ENCODE data around the gene RAMACL.

RAMACL gene

GRCh38 chr6:166608774-166609173 lies 22.3 kb upstream of the RAMACL start:
- ATAC-seq (ENCODE audit: low read depth) (no peak), DNase-seq (ENCODE audit: low spot score) (no peak)
- H3K27me3 ChIP-seq (ENCODE audit: insufficient read depth, poor library complexity, severe bottlenecking) = no peaks in the 10 kb centered on the region
- H3K36me3 ChIP-seq (ENCODE audit: low read depth) = 0 out of 2 replicates have a peak, but pooled peaks cover 3% of the 10 kb centered on the region
- H3K4me1 ChIP-seq (ENCODE audit: insufficient read depth, poor library complexity, severe bottlenecking) = no peaks in the 10 kb centered on the region
- H3K9me3 ChIP-seq (ENCODE audit: severe bottlenecking) = no peaks in the 10 kb centered on the region
- H3K27ac ChIP-seq (ENCODE audit: poor library complexity, severe bottlenecking) = no peak overlapping the region
- no peak overlapping the region for H3K4me3 ChIP-seq (ENCODE audit: severe bottlenecking)
- no peak for TF ChIP-seq CTCF (IDR thresholded peaks at IDR 0.05; ENCODE audit: poor library complexity, severe bottlenecking)

DNA sequence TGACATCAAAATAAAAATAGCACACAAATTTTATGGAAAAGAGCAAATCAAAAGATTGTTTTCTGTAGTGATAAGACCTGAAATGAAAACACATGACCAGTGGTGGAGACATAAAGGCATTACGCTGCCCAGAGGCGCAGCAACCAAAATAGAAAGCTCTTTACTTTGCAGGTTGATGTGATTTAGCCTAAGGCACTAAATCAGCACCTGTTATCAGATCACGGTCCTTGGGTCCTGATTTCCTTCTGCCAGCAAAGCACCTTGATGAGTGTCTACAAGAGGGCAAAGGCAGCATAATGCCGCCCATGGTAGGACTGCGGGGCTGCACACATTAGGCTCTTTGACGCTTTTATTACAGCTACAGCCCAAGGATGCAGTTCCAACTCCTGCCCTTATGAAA lies 19.3 kb upstream of the RAMACL start:
- no peaks in the 10 kb centered on the region for H3K4me1 ChIP-seq (ENCODE audit: insufficient read depth, poor library complexity, severe bottlenecking)
- no peak for ATAC-seq (ENCODE audit: low read depth)
- H3K4me3 ChIP-seq (ENCODE audit: severe bottlenecking) = no peak overlapping the region
- H3K36me3 ChIP-seq (ENCODE audit: low read depth) = 0 out of 2 replicates have a peak, but pooled peaks cover 3% of the 10 kb centered on the region
- no peak for TF ChIP-seq CTCF (IDR thresholded peaks at IDR 0.05; ENCODE audit: poor library complexity, severe bottlenecking)
- H3K9me3 ChIP-seq (ENCODE audit: severe bottlenecking) = no peaks in the 10 kb centered on the region
- no peak for DNase-seq (ENCODE audit: low spot score)
- H3K27ac ChIP-seq (ENCODE audit: poor library complexity, severe bottlenecking) = no peak overlapping the region
- H3K27me3 ChIP-seq (ENCODE audit: insufficient read depth, poor library complexity, severe bottlenecking) = no peaks in the 10 kb centered on the region

GRCh38 chr6:166604911-166605310 lies 18.4 kb upstream of the RAMACL start:
- DNase-seq (ENCODE audit: low spot score) = no peak
- H3K27me3 ChIP-seq (ENCODE audit: insufficient read depth, poor library complexity, severe bottlenecking) = no peaks in the 10 kb centered on the region
- no peak for ATAC-seq (ENCODE audit: low read depth)
- H3K9me3 ChIP-seq (ENCODE audit: severe bottlenecking) = no peaks in the 10 kb centered on the region
- TF ChIP-seq CTCF (IDR thresholded peaks at IDR 0.05; ENCODE audit: poor library complexity, severe bottlenecking) = no peak
- H3K4me3 ChIP-seq (ENCODE audit: severe bottlenecking) = no peak overlapping the region
- H3K27ac ChIP-seq (ENCODE audit: poor library complexity, severe bottlenecking) = no peak overlapping the region
- 0 out of 2 replicates have a peak, but pooled peaks cover 2% of the 10 kb centered on the region for H3K36me3 ChIP-seq (ENCODE audit: low read depth)
- H3K4me1 ChIP-seq (ENCODE audit: insufficient read depth, poor library complexity, severe bottlenecking) = no peaks in the 10 kb centered on the region

DNA sequence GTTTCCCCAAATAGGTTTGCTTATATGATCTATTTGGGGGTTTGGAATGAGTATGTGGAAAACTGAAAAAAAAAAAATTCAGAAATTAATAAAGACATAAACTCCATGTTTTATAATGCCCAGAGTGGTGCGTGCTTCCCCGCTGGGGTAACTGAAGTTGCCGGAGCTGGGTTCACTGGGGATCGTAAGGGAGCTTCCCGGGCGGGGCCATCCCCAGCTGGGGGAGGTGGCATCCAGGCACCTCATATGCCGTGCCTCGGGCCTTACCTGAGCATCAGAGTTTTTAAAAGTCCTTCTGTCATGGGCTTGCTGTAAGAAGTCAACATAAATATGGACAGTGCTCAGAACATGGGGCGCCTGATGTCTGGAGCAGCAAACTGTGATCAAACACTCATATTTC lies 17.9 kb upstream of the RAMACL start:
- Histone ChIP-seq H3K27me3 (ENCODE audit: insufficient read depth, poor library complexity, severe bottlenecking) (no peaks in the 10 kb centered on the region), H3K4me3 (ENCODE audit: severe bottlenecking) (no peak overlapping the region), H3K4me1 (ENCODE audit: insufficient read depth, poor library complexity, severe bottlenecking) (no peaks in the 10 kb centered on the region), H3K27ac (ENCODE audit: poor library complexity, severe bottlenecking) (no peak overlapping the region), H3K9me3 (ENCODE audit: severe bottlenecking) (no peaks in the 10 kb centered on the region), H3K36me3 (ENCODE audit: low read depth) (no peaks in the 10 kb centered on the region)
- no peak for ATAC-seq (ENCODE audit: low read depth)
- no peak for TF ChIP-seq CTCF (IDR thresholded peaks at IDR 0.05; ENCODE audit: poor library complexity, severe bottlenecking)
- DNase-seq (ENCODE audit: low spot score) = no peak

DNA sequence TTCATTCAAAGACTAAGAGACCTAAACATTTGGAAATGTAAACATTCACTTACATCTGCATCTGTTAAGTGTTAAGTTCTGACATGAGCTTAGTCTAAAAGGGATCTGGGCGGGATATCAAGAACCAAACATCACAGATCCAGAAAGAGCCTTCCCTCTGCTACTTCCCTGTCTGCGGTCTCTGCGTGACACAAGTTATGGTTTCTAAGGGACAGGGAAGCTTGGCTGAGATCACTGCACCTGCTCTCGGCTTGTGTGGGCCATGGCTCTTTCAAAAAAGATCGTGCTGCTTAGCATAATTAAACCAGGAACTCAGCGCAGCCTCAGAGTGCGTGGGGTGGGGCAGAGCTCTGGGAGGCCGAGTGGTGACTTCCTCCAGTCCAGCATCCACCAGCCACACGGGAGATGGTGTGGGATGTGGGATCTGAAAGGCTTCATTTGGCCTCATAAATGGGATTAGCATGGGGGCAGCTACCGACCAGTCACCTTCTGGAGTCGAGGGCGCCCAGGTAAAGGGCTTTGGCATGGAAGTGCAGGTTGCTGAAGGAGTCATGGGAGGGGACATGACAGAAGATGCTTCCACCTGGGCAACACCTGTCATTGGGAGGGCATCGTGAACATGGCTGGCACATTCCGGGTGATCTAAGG lies 16.7 kb upstream of the RAMACL start:
- no peak for DNase-seq (ENCODE audit: low spot score)
- H3K4me1 ChIP-seq (ENCODE audit: insufficient read depth, poor library complexity, severe bottlenecking) = no peaks in the 10 kb centered on the region
- no peak for ATAC-seq (ENCODE audit: low read depth)
- H3K27ac ChIP-seq (ENCODE audit: poor library complexity, severe bottlenecking) = no peak overlapping the region
- H3K27me3 ChIP-seq (ENCODE audit: insufficient read depth, poor library complexity, severe bottlenecking) = no peaks in the 10 kb centered on the region
- H3K4me3 ChIP-seq (ENCODE audit: severe bottlenecking) = no peak overlapping the region
- no peaks in the 10 kb centered on the region for H3K9me3 ChIP-seq (ENCODE audit: severe bottlenecking)
- H3K36me3 ChIP-seq (ENCODE audit: low read depth) = no peaks in the 10 kb centered on the region
- no peak for TF ChIP-seq CTCF (IDR thresholded peaks at IDR 0.05; ENCODE audit: poor library complexity, severe bottlenecking)

All from RWPE2 (cell line).